Chondrocyte (in vitro differentiated cells): Measurements from ENCODE around the gene CNOT11. TPM values are rescaled to one million over a fixed set of nuclear protein-coding genes. Genes with fewer than 3 reads are reported as not detected.
"Not testable (repeated sequence)": the region's sequence is repeated elsewhere in the genome, so short reads cannot be mapped to it uniquely, and the experiment has no call there.

Experiments
- DNase-seq: peaks from one replicate; pipeline ENCODE4 v3.0.0; 2021; ENCODE audit warnings: mixed read lengths, low spot score
- H3K27ac Mint-ChIP-seq: one replicate; pipeline ENCODE4 v1.8.0; 2021; ENCODE audit warnings: mild to moderate bottlenecking, moderate library complexity, mixed read lengths; ENCODE audit not compliant: unreplicated experiment
- H3K27me3 Mint-ChIP-seq: 2 replicates; pipeline ENCODE4 v1.8.0; 2021; ENCODE audit warnings: low read depth, mixed read lengths
- H3K36me3 Mint-ChIP-seq: 2 replicates; pipeline ENCODE4 v1.8.0; 2021; ENCODE audit warnings: low read depth, mixed read lengths
- H3K4me1 Mint-ChIP-seq: 2 replicates; pipeline ENCODE4 v1.8.0; 2021; ENCODE audit warnings: low read depth, mild to moderate bottlenecking, mixed read lengths
- H3K4me3 Mint-ChIP-seq: one replicate; pipeline ENCODE4 v1.8.0; 2021; ENCODE audit warnings: mild to moderate bottlenecking, moderate library complexity, mixed read lengths; ENCODE audit not compliant: unreplicated experiment
- H3K9me3 Mint-ChIP-seq: 2 replicates; pipeline ENCODE4 v1.8.0; 2021; ENCODE audit warnings: low read depth, mixed read lengths
- microRNA-seq: library from miRNA; unstranded; fragments of <30 nt; microRNA quantifications from one replicate; pipeline ENCODE4 v1.2.0, GENCODE V29; 2020; ENCODE audit warnings: borderline number of aligned reads
- total RNA-seq: library from RNA; stranded (reverse); gene quantifications from 3 replicates; pipeline ENCODE4 v1.2.1, GENCODE V29; 2021
- TF ChIP-seq, protein P1 (sequence below): fragments of 200-600 bp; sonication (generic); IDR thresholded peaks from 2 replicates; pipeline ENCODE4 v1.5.0; 2021; ENCODE audit warnings: antibody characterized with exemption, mild to moderate bottlenecking, moderate library complexity

The CNOT11 gene
- total RNA-seq, 1 donor from 2014 or later: 31.3 TPM

DNA sequence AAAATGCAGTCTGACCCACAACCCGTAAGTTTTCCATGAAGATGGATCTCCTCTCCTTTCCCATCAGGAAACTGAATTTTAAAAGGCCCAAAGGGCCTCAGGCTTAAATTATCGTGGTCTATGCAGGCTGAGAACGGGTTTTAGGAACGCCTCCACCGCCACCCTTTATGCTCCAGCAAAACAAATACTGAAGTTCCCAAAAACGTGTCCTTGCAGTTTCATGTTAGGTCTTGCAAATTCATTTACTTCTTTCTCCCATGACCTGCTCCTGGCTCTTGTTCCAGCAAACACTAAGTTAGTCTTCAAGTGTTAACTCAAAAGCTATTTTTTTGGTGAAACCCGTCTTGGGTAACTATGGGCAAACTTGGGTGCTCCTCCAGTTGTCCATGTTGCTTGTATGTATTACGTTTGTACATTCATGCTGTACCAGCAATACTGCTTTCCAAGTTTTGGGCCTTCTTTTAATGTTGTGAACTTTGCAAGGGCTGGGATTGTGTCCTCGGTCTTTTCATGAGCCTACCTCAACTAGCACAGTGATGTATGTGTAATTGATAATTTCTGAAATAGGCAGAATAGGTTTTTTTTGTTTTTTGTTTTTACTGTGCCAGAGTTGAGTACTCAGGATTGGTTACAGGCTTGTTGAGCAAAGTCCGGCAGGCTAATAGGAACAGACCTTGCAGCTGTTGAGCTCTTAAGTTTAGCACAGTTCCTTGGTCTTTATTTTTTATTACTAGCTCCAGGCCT lies 57.6 kb downstream of the CNOT11 start:
- no peak overlapping the region for H3K4me3 Mint-ChIP-seq
- H3K36me3 Mint-ChIP-seq: no peaks in the 10 kb centered on the region
- H3K27me3 Mint-ChIP-seq: no peaks in the 10 kb centered on the region
- TF ChIP-seq, protein P1, sequence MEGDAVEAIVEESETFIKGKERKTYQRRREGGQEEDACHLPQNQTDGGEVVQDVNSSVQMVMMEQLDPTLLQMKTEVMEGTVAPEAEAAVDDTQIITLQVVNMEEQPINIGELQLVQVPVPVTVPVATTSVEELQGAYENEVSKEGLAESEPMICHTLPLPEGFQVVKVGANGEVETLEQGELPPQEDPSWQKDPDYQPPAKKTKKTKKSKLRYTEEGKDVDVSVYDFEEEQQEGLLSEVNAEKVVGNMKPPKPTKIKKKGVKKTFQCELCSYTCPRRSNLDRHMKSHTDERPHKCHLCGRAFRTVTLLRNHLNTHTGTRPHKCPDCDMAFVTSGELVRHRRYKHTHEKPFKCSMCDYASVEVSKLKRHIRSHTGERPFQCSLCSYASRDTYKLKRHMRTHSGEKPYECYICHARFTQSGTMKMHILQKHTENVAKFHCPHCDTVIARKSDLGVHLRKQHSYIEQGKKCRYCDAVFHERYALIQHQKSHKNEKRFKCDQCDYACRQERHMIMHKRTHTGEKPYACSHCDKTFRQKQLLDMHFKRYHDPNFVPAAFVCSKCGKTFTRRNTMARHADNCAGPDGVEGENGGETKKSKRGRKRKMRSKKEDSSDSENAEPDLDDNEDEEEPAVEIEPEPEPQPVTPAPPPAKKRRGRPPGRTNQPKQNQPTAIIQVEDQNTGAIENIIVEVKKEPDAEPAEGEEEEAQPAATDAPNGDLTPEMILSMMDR: no peak
- no peak overlapping the region for H3K27ac Mint-ChIP-seq
- DNase-seq: no peak
- H3K4me1 Mint-ChIP-seq: peaks cover 29% of the 10 kb centered on the region
- H3K9me3 Mint-ChIP-seq: no peaks in the 10 kb centered on the region

GRCh38 chr2:101310834-101311695 lies 58.4 kb downstream of the CNOT11 start:
- H3K4me1 Mint-ChIP-seq: peaks cover 21% of the 10 kb centered on the region
- no peaks in the 10 kb centered on the region for H3K36me3 Mint-ChIP-seq
- no peak overlapping the region for H3K4me3 Mint-ChIP-seq
- peaks cover 2% of the 10 kb centered on the region for H3K27me3 Mint-ChIP-seq
- DNase-seq: no peak
- TF ChIP-seq, protein P1: no peak
- no peak overlapping the region for H3K27ac Mint-ChIP-seq
- no peaks in the 10 kb centered on the region for H3K9me3 Mint-ChIP-seq

DNA sequence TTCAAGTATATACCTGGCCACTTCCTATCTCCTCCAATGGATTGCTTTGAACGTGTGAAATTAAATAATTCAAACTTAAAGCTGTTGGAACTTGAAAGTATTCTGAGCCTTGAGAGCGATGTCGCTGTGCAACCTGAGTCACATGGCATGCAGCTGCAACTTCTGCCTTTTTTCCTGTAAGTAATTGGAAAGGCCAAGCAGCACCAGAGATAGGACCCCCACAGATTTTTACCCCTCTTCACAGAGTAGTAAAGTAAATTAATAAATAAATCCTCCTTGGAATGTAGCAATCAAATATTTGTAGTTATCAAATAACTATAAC lies 59.0 kb downstream of the CNOT11 start:
- Mint-ChIP-seq H3K27me3 (peaks cover 5% of the 10 kb centered on the region), H3K36me3 (peaks cover 2% of the 10 kb centered on the region), H3K9me3 (peaks cover 3% of the 10 kb centered on the region), H3K27ac (no peak overlapping the region), H3K4me3 (no peak overlapping the region), H3K4me1 (peaks cover 15% of the 10 kb centered on the region)
- no peak for DNase-seq
- TF ChIP-seq, protein P1: no peak

- peaks cover 31% of the 10 kb centered on the region for H3K27me3 Mint-ChIP-seq
- H3K36me3 Mint-ChIP-seq, H3K4me1 Mint-ChIP-seq, H3K27ac Mint-ChIP-seq, H3K9me3 Mint-ChIP-seq, DNase-seq, H3K4me3 Mint-ChIP-seq: not testable (repeated sequence)
Observed at GRCh38 chr2:101316568-101316967, 63.9 kb downstream of the CNOT11 start.

Small RNA genes lying within 50 kb of the gene (microRNA-seq; reads per million reads assigned to microRNA genes)
- 1.7 reads per million for gene MIR5696

Other genes with a start within 250 kb of the CNOT11 start
- gene TBC1D8, start 101.5 kb upstream of the CNOT11 start, total RNA-seq: 6.2 to 8.2 TPM (median 7.3 TPM) in 3 replicates
- gene RNF149, start 55.8 kb downstream of the CNOT11 start, total RNA-seq: 26.2 to 28.3 TPM (median 26.8 TPM) in 3 replicates
- not detected in 3 replicates for gene CREG2, start 134.6 kb downstream of the CNOT11 start, total RNA-seq
- gene RFX8, start 222.2 kb downstream of the CNOT11 start, total RNA-seq: not detected in 3 replicates